Effector memory CD4-positive, alpha-beta T cell (primary cell): ENCODE results near the gene BABAM2.

Experiments used
- DNase-seq, 3 donors: peaks; one replicate each; pipeline ENCODE4 v3.0.0-alpha.2; 2020
- H3K27ac ChIP-seq: 2 replicates; pipeline ENCODE4 v1.7.0; 2013; ENCODE audit warnings: mild to moderate bottlenecking, low read length, moderate library complexity; ENCODE audit not compliant: insufficient read depth, poor library complexity, severe bottlenecking
- H3K27me3 ChIP-seq: replicated peaks from 2 replicates; pipeline ENCODE4 v1.7.0; 2013; ENCODE audit warnings: mild to moderate bottlenecking, low read length; ENCODE audit not compliant: insufficient read depth, control insufficient read depth, poor library complexity, severe bottlenecking
- H3K36me3 ChIP-seq: 2 replicates; pipeline ENCODE4 v1.7.0; 2013; ENCODE audit warnings: mild to moderate bottlenecking, low read length, moderate library complexity; ENCODE audit not compliant: control insufficient read depth, insufficient read depth
- H3K4me1 ChIP-seq: 2 replicates; pipeline ENCODE4 v1.7.0; 2013; ENCODE audit warnings: low read length, mild to moderate bottlenecking; ENCODE audit not compliant: control insufficient read depth, insufficient read depth, poor library complexity, severe bottlenecking
- H3K4me3 ChIP-seq: 2 replicates; pipeline ENCODE4 v1.7.0; 2013; ENCODE audit warnings: low read length, low read depth, mild to moderate bottlenecking; ENCODE audit not compliant: insufficient read depth, poor library complexity, severe bottlenecking
- H3K9me3 ChIP-seq: 2 replicates; pipeline ENCODE4 v1.7.0; 2013; ENCODE audit warnings: mild to moderate bottlenecking, low read length, moderate library complexity; ENCODE audit not compliant: control insufficient read depth

Gene BABAM2

GRCh38 chr2:28277466-28277865 is 386.9 kb downstream of the BABAM2 start:
- no peak for DNase-seq
- Histone ChIP-seq H3K27ac (no peak overlapping the region), H3K36me3 (no peaks in the 10 kb centered on the region), H3K4me1 (peaks cover 4% of the 10 kb centered on the region), H3K9me3 (no peaks in the 10 kb centered on the region), H3K4me3 (no peak overlapping the region), H3K27me3 (no peaks in the 10 kb centered on the region)

- no peaks in the 10 kb centered on the region for H3K36me3 ChIP-seq
- no peaks in the 10 kb centered on the region for H3K9me3 ChIP-seq
- H3K27ac ChIP-seq: no peak overlapping the region
- H3K27me3 ChIP-seq: no peaks in the 10 kb centered on the region
- no peak overlapping the region for H3K4me3 ChIP-seq
- peaks cover 2% of the 10 kb centered on the region for H3K4me1 ChIP-seq
- no peak for DNase-seq
Measured at GRCh38 chr2:28279371-28279770, 388.8 kb downstream of the BABAM2 start.

- DNase-seq: no peak
- no peaks in the 10 kb centered on the region for H3K36me3 ChIP-seq
Measured at GRCh38 chr2:28280619-28281018, 390.1 kb downstream of the BABAM2 start.

GRCh38 chr2:28281739-28282138 is 391.2 kb downstream of the BABAM2 start:
- Histone ChIP-seq H3K27ac (no peak overlapping the region), H3K36me3 (no peaks in the 10 kb centered on the region), H3K4me1 (no peaks in the 10 kb centered on the region), H3K27me3 (no peaks in the 10 kb centered on the region), H3K4me3 (no peak overlapping the region), H3K9me3 (no peaks in the 10 kb centered on the region)
- DNase-seq: no peak

More at GRCh38 chr2:28280619-28281018, 390.1 kb downstream of the BABAM2 start:
- H3K27ac ChIP-seq: no peak overlapping the region
- H3K4me3 ChIP-seq: no peak overlapping the region
- no peaks in the 10 kb centered on the region for H3K27me3 ChIP-seq
- no peaks in the 10 kb centered on the region for H3K4me1 ChIP-seq
- H3K9me3 ChIP-seq: no peaks in the 10 kb centered on the region

GRCh38 chr2:28282248-28282647 is 391.7 kb downstream of the BABAM2 start:
- Histone ChIP-seq H3K27ac (no peak overlapping the region), H3K4me3 (no peak overlapping the region), H3K4me1 (no peaks in the 10 kb centered on the region), H3K27me3 (no peaks in the 10 kb centered on the region), H3K9me3 (no peaks in the 10 kb centered on the region), H3K36me3 (no peaks in the 10 kb centered on the region)
- no peak for DNase-seq

GRCh38 chr2:28282861-28283646 is 392.5 kb downstream of the BABAM2 start:
- H3K4me3 ChIP-seq: no peak overlapping the region

GRCh38 chr2:28283861-28284260 is 393.3 kb downstream of the BABAM2 start:
- H3K27ac ChIP-seq: no peak overlapping the region
- no peaks in the 10 kb centered on the region for H3K36me3 ChIP-seq
- H3K27me3 ChIP-seq: no peaks in the 10 kb centered on the region
- H3K9me3 ChIP-seq: no peaks in the 10 kb centered on the region
- no peak overlapping the region for H3K4me3 ChIP-seq
- no peaks in the 10 kb centered on the region for H3K4me1 ChIP-seq
- no peak for DNase-seq

More at GRCh38 chr2:28282861-28283646, 392.5 kb downstream of the BABAM2 start:
- Histone ChIP-seq H3K36me3 (no peaks in the 10 kb centered on the region), H3K27me3 (no peaks in the 10 kb centered on the region), H3K27ac (no peak overlapping the region), H3K4me1 (no peaks in the 10 kb centered on the region), H3K9me3 (no peaks in the 10 kb centered on the region)
- no peak for DNase-seq

GRCh38 chr2:28286678-28287077 is 396.1 kb downstream of the BABAM2 start:
- no peaks in the 10 kb centered on the region for H3K27me3 ChIP-seq

GRCh38 chr2:28287256-28287915 is 396.9 kb downstream of the BABAM2 start:
- no peak overlapping the region for H3K27ac ChIP-seq

More at GRCh38 chr2:28286678-28287077, 396.1 kb downstream of the BABAM2 start:
- H3K27ac ChIP-seq: no peak overlapping the region
- no peaks in the 10 kb centered on the region for H3K9me3 ChIP-seq
- no peaks in the 10 kb centered on the region for H3K36me3 ChIP-seq
- no peak for DNase-seq
- H3K4me1 ChIP-seq: no peaks in the 10 kb centered on the region
- no peak overlapping the region for H3K4me3 ChIP-seq

GRCh38 chr2:28288620-28289019 is 398.1 kb downstream of the BABAM2 start:
- Histone ChIP-seq H3K27me3 (no peaks in the 10 kb centered on the region), H3K27ac (no peak overlapping the region), H3K4me1 (no peaks in the 10 kb centered on the region), H3K4me3 (no peak overlapping the region), H3K36me3 (no peaks in the 10 kb centered on the region), H3K9me3 (no peaks in the 10 kb centered on the region)
- no peak for DNase-seq

More at GRCh38 chr2:28287256-28287915, 396.9 kb downstream of the BABAM2 start:
- no peaks in the 10 kb centered on the region for H3K4me1 ChIP-seq
- no peak for DNase-seq
- H3K27me3 ChIP-seq: no peaks in the 10 kb centered on the region
- H3K4me3 ChIP-seq: no peak overlapping the region
- no peaks in the 10 kb centered on the region for H3K36me3 ChIP-seq
- H3K9me3 ChIP-seq: no peaks in the 10 kb centered on the region
